Stimulated activated CD8-positive, alpha-beta memory T cell treated with anti-CD3 and anti-CD28 coated beads, Interleukin-7, amount 100 ng/mL, for 24 hours (primary cell): ENCODE results near the gene ZNF207.
"Not testable (repeated sequence)": the region's sequence is repeated elsewhere in the genome, so short reads cannot be mapped to it uniquely, and the experiment has no call there.

Source experiments
- DNase-seq: peaks from one replicate; pipeline ENCODE4 v3.0.0-alpha.2; 2020; ENCODE audit warnings: low read depth

Gene ZNF207

DNA sequence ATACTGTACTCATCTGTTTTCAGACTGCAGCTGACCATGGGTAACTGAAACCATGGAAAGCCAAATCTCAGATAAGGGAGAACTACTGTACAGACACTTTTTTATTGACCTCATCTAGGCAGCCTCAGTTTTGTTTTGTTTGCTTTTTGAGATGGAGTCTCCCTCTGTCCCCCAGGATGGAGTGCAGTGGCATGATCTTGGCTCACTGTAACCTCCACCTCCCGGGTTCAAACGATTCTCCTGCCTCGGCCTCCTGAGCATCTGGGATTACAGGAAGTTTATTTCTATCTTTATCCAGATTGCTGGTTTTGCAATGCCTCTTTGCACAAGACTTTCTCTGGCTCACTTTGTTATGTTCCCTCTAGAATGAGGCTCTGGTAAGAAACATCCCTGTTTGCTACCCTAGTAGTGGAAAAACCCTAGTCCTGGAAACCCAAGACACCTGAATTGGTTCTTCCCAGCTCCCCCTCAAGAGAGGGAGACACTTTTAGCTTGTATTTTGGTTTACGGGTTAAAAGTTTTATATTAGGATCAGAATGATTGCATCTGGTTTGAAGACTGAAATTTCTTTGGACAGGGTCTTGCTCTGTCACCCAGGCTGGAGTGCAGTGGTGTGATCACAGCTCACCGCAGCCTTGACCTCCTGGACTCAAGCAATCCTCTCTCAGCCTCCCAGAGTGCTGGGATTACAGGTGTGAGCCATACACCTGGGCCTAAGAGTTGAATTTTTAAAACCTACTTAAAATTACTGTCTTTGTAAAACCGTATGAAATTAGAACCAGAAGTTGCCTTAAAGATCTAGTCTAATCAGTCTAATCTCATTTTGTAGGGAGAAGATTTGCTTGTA, 38.9 kb downstream of the ZNF207 start:
- DNase-seq, result no peak

DNA sequence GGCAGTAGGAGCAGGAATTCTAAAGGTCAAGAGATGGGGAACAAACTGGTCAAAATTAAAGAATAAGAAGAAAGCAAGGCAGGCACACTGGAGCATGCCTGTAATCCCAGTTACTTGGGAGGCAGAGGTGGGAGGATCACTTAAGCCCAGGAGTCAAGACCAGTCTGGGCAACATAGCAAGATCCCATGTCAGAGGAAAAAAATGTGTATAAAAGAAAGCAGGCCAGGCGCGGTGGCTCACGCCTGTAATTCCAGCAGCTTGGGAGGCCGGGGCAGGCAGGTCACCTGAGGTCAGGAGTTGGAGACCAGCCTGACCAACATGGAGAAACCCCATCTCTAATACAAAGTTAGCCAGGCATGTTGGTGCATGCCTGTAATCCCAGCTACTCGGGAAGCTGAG, 43.9 kb downstream of the ZNF207 start:
- no peak for DNase-seq

DNA sequence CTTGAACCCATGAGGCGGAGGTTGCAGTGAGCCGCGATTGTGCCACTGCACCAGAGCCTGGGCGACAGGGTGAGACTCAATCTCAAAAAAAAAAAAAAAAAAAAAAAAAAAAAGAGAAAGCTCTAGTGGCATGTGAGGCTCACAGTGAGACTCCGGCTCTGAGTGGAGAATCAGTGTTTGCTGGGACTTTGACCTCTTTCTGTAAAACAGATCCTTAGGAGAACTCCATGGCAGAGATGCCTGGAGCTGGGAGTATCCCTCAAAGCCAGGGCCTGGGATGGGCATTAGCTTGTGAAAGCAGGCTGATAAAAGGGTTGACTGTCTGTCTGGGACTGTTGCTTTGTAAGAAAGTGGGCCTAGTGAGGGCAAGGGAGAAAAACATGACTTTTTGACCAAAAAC, 46.4 kb downstream of the ZNF207 start:
- DNase-seq, result no peak

DNA sequence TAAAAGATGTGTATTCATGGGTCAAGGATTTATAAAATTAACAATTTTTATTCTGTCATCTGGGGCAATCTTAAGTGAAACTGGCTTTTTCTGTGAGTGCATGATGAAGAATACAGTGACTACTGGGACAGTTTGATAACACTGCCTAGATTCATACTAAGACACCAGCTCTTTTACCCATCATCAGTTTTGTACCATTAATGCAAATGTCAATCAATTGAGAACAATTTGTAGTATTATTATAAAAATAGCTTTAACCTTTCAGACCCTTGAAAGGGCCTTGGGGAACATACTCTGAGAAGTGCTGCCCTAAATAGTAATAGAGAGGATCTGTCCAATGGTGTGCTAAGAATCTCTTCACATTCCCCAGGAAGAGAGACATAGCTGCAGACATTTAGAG, 49.0 kb downstream of the ZNF207 start:
- no peak for DNase-seq

DNA sequence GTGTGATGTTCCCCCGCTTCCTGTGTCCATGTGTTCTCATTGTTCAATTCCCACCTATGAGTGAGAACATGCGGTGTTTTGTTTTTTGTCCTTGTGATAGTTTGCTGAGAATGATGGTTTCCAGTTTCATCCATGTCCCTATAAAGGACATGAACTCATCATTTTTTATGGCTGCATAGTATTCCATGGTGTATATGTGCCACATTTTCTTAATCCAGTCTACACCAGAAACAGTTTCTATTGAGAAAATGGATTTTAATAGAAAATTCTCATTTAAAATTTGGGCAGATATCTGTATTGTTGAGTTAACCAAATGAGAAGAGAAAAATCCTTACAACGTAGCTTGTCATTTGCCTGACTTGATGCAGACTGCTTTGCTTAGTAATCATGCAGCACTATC, 60.1 kb downstream of the ZNF207 start:
- not testable (repeated sequence) for DNase-seq

DNA sequence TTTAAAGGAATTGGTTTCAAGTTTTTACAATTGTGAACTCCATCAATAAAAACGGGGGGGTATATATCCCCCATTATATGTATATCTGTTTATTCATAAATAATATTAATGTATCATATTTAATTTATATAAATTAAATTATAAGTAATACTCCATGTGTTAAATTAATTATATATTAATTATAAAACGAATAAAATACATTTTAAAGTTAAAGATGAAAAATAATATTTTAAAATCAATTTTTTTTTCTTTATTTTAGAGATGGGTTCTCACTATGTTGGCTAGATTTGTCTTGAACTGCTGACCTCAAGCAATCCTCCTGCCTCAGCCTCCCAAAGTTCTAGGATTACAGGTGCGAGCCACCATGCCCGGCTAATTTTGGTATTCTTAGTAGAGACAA, 76.9 kb downstream of the ZNF207 start:
- DNase-seq, result no peak

DNA sequence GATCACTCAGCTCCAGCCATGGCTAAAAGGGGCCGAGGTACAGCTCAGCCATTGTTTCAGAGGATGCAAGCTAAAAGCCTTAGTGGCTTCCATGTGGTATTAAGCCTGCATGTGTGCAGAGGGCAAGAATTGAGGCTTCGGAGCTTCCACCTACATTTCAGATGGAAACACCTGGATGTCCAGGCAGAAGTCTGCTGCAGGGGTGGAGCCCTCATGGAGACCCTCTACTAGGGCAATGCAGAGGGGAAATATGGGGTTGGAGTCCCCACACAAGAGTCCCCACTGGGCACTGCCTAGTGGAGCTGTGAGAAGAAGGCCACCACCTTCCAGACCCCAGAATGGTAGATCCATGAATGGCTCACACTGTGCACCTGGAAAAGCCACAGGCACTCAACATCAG, 79.6 kb downstream of the ZNF207 start:
- no peak for DNase-seq
